ENCODE measurements around the gene TRPV5.
"Not testable (repeated sequence)": the region's sequence is repeated elsewhere in the genome, so short reads cannot be mapped to it uniquely, and the experiment has no call there.

The TRPV5 gene

GRCh38 chr7:142933624-142934023 lies at the start of gene TRPV5:
Gene TRPV5, minus strand, starts transcription at chr7:142933746. Its CDS starts 287 bp downstream, at chr7:142933459.
- no peak for DNase-seq

DNA sequence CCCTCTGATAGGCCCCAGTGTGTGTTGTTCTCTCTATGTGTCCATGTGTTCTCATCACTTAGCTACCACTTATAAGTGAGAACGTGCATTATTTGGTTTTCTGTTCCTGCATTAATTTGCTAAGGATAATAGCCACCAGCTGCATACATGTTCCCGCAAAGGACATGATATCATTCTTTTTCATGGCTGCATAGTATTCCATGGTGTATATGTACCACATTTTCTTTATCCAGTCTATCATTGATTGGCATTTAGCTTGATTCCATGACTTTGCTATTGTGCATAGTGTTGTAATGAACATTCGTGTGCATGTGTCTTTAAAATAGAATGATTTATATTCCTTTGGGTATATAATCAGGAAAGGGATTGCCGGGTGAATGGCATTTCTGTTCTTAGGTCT lies 44.9 kb upstream of the TRPV5 start:
- DNase-seq: not testable (repeated sequence)

- no peak for DNase-seq
These were observed 41.1 kb upstream of the TRPV5 start for GRCh38 chr7:142974626-142975025.

GRCh38 chr7:142969183-142969582 lies 35.6 kb upstream of the TRPV5 start:
- DNase-seq: no peak

- no peak for DNase-seq
These were observed 34.7 kb upstream of the TRPV5 start for GRCh38 chr7:142968229-142968628.

GRCh38 chr7:142964502-142965246 lies 31.1 kb upstream of the TRPV5 start:
- DNase-seq: no peak

GRCh38 chr7:142963993-142964392 lies 30.4 kb upstream of the TRPV5 start:
- no peak for DNase-seq

DNA sequence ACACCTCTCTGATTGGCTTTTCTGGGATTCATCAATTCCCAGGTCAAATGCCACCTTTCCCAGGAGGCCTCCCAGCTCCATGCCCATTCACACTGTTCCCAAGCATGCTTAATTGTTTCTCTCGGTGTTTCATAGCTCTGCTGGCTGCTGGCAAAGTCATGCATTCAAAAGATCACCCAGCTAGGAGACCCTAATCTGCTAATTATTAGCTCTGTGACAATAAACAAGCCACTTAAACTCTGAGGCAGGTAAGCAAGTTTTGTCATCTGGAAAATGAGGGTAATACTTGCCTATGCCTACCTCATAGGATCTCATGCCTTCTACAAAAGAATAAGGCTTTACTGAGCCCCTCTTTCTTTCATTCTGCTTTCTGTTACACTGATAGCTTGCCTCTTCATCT lies 29.4 kb upstream of the TRPV5 start:
- no peak for DNase-seq

- no peak for DNase-seq
These were observed 28.7 kb upstream of the TRPV5 start, which contains the start of gene KEL for GRCh38 chr7:142961973-142962926. Gene KEL, minus strand, starts transcription at chr7:142962363. Its CDS starts 157 bp downstream, at chr7:142962206.

DNA sequence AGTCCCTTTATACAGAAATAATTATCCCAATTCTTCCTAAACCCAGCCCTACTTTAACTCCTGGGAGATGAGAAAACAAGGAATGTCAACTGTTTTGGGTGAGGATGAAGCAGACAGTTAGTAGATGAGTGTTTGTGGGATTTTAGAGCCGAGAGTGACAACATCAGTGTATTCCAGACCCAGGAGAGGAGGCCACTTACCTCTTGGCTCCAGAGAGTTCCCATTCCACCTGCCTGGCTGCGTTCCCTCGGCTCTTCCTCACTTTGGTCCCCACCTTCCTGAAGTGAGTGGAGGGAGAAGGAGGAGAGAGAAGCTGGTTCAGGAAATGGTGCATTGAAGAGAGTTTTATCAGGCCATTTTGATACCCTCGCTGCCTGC lies 28.0 kb upstream of the TRPV5 start:
- DNase-seq: no peak

- DNase-seq: no peak
These were observed 27.5 kb upstream of the TRPV5 start for GRCh38 chr7:142960955-142961512.

- DNase-seq: no peak
These were observed 25.7 kb upstream of the TRPV5 start for GRCh38 chr7:142959202-142959601.

- DNase-seq: no peak
These were observed 24.2 kb upstream of the TRPV5 start for GRCh38 chr7:142957723-142958122.

DNA sequence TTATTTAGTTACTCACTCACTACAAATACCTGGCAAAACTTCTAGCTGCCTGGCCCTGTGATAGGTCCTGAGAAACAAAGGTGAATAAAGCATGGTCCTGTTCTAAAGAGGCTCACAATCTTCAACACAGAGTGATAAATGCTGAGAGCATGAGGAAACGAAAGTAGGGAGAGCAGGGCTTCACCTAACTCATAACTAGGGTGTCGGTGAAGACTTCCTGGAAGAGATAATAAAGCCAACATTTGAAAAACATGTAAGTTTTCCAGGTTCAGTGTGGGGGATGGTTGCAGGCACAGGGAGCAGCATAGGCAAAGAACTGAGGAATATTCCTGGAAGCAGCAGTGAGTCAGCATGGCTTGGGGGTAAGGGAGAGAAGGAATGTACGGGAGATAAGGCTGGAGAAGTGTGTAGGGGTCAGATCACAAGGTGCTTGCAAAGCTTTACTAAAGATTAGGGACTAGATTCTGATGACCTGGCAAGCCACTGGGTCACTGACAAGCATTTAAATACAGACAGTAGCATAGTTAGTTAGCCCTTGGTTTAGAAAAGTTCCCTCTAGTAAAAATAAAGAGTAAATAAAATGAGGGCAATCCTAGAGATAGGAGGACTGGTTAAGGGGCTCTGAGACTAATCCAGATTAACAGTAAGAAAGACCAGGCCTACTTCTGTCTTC lies 23.5 kb upstream of the TRPV5 start:
- DNase-seq: no peak

DNA sequence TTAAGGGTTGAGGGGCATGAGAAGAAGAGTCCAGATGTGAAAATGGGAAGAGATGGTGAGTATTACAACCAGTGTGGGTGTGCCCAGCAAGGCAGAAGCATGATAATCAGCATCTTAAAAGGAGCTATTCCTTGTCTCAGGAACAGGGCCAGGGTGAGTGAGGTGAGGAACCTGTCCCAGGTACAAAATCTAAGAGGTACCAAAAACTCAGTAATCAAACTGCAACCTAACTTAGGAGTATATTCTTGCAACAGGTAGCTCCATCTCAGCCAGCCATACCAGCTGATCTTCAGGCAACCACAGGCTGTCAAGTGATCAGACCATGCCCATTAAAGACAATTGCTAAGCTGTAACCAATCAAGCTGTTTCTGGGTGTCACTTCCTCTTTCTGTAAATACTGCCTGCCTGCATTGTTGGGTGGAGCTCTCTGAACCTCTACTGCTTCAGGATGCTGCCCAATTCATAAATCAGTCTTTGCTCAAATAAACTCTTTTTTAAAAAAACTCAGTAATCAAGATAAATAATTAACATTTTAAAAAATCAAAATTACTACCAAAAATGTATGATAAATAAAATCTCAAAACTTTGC lies 21.2 kb upstream of the TRPV5 start:
- no peak for DNase-seq

- no peak for DNase-seq
These were observed 16.7 kb upstream of the TRPV5 start for GRCh38 chr7:142950235-142950634.

- no peak for DNase-seq
These were observed 15.1 kb upstream of the TRPV5 start for GRCh38 chr7:142948603-142949002.

DNA sequence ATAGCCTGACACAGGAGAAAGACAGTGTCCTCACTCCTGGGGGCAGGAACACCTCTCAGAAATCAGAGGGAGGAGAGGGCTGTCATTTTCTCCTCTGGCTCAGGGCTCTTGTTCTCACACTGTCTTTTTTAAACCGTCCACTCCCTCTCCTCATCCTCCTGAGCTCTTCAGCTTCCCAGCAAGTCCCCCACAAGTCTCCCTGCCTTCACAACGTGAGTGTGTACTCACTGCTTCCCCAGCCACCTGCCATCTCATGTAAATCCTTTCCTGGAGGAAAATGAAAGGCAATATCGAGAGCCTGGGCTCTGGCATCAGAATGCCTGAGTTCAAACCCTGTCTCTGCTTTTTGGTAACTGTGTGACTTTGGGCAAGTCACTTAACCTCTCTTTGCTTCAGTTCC lies 11.5 kb upstream of the TRPV5 start:
- DNase-seq: no peak

- DNase-seq: no peak
These were observed 10.2 kb upstream of the TRPV5 start for GRCh38 chr7:142943706-142944268.

- DNase-seq: no peak
These were observed 9.2 kb upstream of the TRPV5 start for GRCh38 chr7:142942746-142943145.

DNA sequence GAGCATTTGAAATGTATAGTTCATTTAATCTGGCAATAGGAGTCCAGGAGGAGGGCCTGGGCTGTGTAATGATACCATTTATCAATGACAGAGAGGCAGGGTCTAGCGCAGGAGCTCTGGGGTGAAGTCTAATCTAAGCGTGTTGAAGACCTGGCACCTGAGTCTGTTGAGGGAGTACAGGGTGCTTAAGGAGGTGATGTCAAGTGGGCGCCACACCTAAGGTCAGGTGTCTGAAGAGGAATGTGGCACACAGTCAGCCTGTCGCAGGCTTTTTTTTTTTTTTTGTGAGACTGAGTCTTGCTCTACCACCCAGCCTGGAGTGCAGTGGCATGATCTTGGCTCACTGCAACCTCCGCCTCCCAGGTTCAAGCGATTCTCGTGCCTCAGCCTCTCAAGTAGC lies 8.0 kb upstream of the TRPV5 start:
- DNase-seq: no peak

GRCh38 chr7:142940966-142941535 lies 7.5 kb upstream of the TRPV5 start:
- DNase-seq: no peak

Measured in NCI-H1092 (cell line).